ENCODE measurements around the gene AGAP6.
"Not testable (repeated sequence)": the region's sequence is repeated elsewhere in the genome, so short reads cannot be mapped to it uniquely, and the experiment has no call there.

DNA sequence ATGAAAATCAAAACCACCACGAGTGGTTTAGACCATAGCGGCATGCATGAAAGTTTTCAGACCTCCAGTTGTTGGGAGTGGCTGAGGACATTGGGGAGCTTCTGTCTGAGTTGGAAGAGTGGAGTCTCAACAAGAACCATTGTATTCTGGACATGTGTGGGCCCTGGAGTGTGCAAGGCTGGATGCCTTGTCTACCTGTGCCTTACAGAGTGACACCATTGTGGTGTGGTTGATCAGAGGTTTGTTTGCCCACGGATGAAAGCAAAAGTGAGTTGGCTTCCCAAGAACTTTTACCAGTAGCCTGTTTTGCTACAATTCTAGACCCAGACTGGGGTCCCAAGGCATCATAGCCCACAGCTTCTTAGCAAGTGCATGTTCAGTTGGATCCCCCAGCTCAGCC, 10.4 kb upstream of the AGAP6 start:
- TF ChIP-seq CTCF (IDR thresholded peaks at IDR 0.05; ENCODE audit: low read depth, low read length, poor library complexity, severe bottlenecking); EZH2phosphoT487 (IDR thresholded peaks at IDR 0.05; ENCODE audit: borderline replicate concordance, low read length): not testable (repeated sequence)
